ENCODE measurements around the gene MACROD1. TPM values are rescaled to one million over a fixed set of nuclear protein-coding genes. Genes with fewer than 3 reads are reported as not detected.

The MACROD1 gene
- polyA plus RNA-seq, 1 experiment: 8.1 TPM

DNA sequence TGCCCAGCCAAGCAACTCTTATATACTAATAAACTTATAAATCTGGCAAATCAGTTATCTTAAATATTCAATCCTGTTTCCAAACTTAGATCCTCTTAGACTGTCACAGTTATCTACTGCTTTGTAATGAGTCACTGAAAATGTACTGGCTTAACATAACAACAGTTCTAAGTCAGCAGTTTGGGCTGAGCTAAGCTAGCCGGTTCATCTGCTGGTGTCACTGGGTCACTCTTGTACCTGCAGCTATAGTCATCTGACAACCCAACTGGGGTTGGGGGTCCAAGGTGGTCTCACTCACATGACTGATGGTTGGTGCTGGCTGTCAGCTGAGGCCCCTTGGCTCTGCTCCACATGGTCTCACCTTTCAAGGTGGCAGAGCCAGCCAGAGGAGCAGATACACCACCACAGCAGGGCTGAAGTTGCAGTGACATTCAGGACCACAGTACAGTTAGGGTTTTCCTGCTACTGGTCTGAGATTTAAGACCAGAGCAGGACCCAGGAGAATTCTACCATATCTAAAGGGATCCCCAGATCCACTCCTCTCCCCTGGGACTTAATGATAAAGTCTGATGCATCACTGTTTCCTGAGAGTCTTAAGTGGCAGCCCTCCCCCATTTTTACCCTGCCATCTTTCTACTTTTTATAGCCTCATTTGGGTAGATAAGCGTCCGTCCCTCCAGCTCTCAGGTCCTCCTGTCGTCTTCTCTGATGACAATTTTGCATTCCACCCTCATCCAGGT is 7.9 kb upstream of the MACROD1 start:
- H3K4me3 ChIP-seq (ENCODE audit: low read depth, low read length): no peak overlapping the region
- ChIA-PET CTCF (no interaction called here), POLR2A (interaction anchor here (0.6 to 0.9 kb wide), 3 partner anchors 12 to 97 kb away, joined by 3 to 7 read pairs (median 3); partner anchors contain the start of gene STIP1)
- TF ChIP-seq, protein P1, sequence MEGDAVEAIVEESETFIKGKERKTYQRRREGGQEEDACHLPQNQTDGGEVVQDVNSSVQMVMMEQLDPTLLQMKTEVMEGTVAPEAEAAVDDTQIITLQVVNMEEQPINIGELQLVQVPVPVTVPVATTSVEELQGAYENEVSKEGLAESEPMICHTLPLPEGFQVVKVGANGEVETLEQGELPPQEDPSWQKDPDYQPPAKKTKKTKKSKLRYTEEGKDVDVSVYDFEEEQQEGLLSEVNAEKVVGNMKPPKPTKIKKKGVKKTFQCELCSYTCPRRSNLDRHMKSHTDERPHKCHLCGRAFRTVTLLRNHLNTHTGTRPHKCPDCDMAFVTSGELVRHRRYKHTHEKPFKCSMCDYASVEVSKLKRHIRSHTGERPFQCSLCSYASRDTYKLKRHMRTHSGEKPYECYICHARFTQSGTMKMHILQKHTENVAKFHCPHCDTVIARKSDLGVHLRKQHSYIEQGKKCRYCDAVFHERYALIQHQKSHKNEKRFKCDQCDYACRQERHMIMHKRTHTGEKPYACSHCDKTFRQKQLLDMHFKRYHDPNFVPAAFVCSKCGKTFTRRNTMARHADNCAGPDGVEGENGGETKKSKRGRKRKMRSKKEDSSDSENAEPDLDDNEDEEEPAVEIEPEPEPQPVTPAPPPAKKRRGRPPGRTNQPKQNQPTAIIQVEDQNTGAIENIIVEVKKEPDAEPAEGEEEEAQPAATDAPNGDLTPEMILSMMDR (IDR thresholded peaks at IDR 0.05; ENCODE audit: low read depth, low read length): no peak
- DNase-seq (ENCODE audit: low read depth, low spot score): no peak
- no peaks in the 10 kb centered on the region for H3K27me3 ChIP-seq (ENCODE audit: control insufficient read depth, insufficient read depth, low read length)
- no peak overlapping the region for H3K27ac ChIP-seq (ENCODE audit: low read depth, low read length)
- peaks cover 13% of the 10 kb centered on the region for H3K9me3 ChIP-seq (ENCODE audit: control insufficient read depth, insufficient read depth, low read length)

DNA sequence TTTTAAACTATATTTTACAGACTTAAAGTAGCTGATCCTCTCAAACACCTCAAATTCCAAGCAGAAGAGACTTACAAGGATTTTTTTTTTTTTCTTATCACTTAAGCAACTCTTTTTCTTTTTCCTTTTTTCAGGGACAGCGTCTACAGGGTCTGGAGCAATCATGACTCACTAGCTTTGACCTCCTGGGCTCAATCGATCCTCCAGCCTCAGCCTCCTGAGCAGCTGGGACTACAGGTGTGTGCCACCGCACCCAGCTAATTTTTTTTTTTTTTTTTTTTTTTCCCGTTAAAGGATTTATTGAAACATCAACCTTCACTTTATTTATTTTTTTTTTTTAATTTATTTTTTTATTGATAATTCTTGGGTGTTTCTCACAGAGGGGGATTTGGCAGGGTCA is 4.5 kb upstream of the MACROD1 start:
- CTCF ChIA-PET: no interaction called here
- Histone ChIP-seq H3K27me3 (ENCODE audit: control insufficient read depth, insufficient read depth, low read length) (no peaks in the 10 kb centered on the region), H3K27ac (ENCODE audit: low read depth, low read length) (no peak overlapping the region), H3K4me3 (ENCODE audit: low read depth, low read length) (no peak overlapping the region), H3K9me3 (ENCODE audit: control insufficient read depth, insufficient read depth, low read length) (peaks cover 13% of the 10 kb centered on the region)
- no peak for DNase-seq (ENCODE audit: low read depth, low spot score)
- POLR2A ChIA-PET: interaction anchor here (0.5 to 0.7 kb wide), 5 partner anchors 10 to 153 kb away, joined by 3 to 10 read pairs (median 3); no protein-coding TSS in a partner anchor
- TF ChIP-seq, protein P1 (IDR thresholded peaks at IDR 0.05; ENCODE audit: low read depth, low read length): no peak

DNA sequence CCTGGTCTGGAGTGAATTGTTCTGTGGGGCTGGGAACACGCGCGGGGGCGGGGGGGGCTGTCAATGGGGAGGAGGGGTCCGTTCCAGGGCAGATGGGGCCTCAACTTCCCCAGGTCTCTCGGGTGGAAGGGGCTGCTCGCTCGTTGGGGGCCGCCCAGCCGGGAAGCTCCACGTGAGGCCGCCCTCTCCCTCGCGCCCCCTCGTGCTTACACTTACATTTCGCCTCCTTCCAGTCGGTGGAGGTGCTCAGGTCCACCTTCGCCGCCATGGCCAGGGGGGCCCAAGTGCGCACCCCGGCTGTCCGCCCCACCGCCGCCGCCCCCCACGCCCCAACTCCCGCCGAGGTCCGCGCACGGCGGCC is 452 bp downstream of the MACROD1 start:
- Histone ChIP-seq H3K9me3 (ENCODE audit: control insufficient read depth, insufficient read depth, low read length) (no peaks in the 10 kb centered on the region; the same call in 1 of the 2 replicates), H3K27ac (ENCODE audit: low read depth, low read length) (no peak overlapping the region), H3K4me3 (ENCODE audit: low read depth, low read length) (peak overlapping the region; percentile 68), H3K27me3 (ENCODE audit: control insufficient read depth, insufficient read depth, low read length) (no peaks in the 10 kb centered on the region)
- TF ChIP-seq, protein P1 (IDR thresholded peaks at IDR 0.05; ENCODE audit: low read depth, low read length): no peak
- POLR2A ChIA-PET: interaction anchor here (0.6 to 2.0 kb wide), 3 partner anchors 18 to 50 kb away, joined by 3 to 9 read pairs (median 8); partner anchors contain the start of gene STIP1
- CTCF ChIA-PET: interaction anchor here (0.6 to 1.1 kb wide), 4 partner anchors 12 to 165 kb away, joined by 3 read pairs; no protein-coding TSS in a partner anchor
- no peak for DNase-seq (ENCODE audit: low read depth, low spot score)

DNA sequence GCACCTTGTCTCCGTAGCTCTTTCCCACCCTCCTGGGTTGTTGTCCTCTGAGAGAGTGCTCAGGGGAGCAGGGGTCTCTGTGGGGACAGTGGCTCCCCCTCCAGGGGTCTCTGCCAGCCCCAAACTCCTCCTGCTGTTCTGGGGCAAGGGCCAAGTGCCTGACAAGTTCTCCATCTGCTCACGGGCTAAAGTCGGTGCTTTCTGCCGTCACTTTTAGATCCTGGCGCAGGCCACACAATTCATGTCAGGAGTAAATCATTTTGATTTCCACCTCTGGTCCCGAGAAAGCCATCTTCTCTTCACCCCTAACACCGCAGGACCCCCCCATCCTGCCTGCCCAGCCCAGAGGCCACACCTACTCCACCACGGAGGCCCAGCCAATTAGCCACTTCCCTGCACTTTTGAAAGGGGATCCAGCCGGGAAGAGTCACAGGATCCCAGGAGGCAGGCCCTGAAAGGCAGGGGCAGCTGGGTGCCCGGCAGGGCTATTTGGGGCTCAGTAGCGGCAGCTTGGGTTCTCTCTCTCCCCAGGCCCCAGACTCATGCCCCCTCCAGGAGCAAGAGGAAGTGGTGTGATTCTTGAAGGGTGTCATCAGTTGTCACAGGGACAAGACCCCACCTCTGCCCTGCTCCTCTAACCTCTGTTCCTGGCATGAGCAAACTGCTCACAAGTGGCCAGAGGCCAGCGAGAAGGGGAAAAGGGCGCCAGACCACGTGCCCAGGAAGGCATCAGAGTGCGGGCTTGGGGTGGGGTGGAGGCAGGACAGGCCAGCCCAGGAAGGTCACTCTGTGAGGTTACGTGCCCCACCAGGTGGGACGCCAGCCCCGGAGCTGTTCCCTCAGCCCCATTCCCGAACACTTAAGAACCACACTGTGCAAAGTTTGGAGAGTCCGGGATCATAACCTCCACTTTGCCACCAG is 1.3 kb downstream of the MACROD1 start:
- ChIA-PET POLR2A (interaction anchor here (0.9 to 2.0 kb wide), 2 partner anchors 20 to 21 kb away, joined by 6 to 9 read pairs; partner anchors contain the start of gene STIP1), CTCF (interaction anchor here (0.9 to 3.3 kb wide), 3 partner anchors 12 to 13 kb away, joined by 3 to 14 read pairs (median 3); no protein-coding TSS in a partner anchor)

More for the DNA sequence above, 1.3 kb downstream of the MACROD1 start:
- Histone ChIP-seq H3K4me3 (ENCODE audit: low read depth, low read length) (peak overlapping the region; percentile 68), H3K27ac (ENCODE audit: low read depth, low read length) (no peak overlapping the region), H3K27me3 (ENCODE audit: control insufficient read depth, insufficient read depth, low read length) (no peaks in the 10 kb centered on the region), H3K9me3 (ENCODE audit: control insufficient read depth, insufficient read depth, low read length) (no peaks in the 10 kb centered on the region; the same call in 1 of the 2 replicates)
- DNase-seq (ENCODE audit: low read depth, low spot score): no peak
- TF ChIP-seq, protein P1 (IDR thresholded peaks at IDR 0.05; ENCODE audit: low read depth, low read length): no peak

All from AG04450 (cell line).